ENCODE measurements around the gene LYPD6B. TPM values are rescaled to one million over a fixed set of nuclear protein-coding genes. Genes with fewer than 3 reads are reported as not detected.

The LYPD6B gene
- total and polyA plus RNA-seq, 4 donors = 0.13 to 0.59 (median 0.14) TPM

DNA sequence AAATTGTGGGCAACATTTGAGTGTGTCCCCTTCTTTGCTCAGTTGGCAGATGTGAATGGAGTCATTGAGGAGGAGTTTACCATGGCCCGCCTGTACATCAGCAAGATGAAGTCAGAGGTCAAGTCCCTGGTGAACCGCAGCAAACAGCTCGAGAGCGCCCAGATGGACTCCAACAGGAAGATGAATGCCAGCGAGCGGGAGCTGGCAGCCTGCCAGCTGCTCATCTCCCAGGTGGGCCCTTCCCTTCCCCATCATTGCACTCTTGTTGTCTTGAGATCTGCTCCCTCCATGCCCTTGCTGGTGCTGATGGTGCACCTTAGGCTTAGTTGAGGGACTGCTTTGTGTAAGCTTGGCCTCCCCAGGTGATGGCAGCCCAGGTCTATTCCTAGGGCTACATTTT, 47.5 kb upstream of the LYPD6B start:
- Histone ChIP-seq H3K9ac (ENCODE audit: low read depth in 1 of 2, low read length in 2 of 2) (no peak overlapping the region), H3K4me3 (ENCODE audit: low read depth in 1 of 3, low read length in 3 of 3) (no peak overlapping the region), H3K9me3 (ENCODE audit: control insufficient read depth in 4 of 4, low read length in 3 of 4) (no peaks in the 10 kb centered on the region), H3K4me1 (ENCODE audit: control insufficient read depth in 4 of 4, insufficient read depth in 4 of 4, low read length in 3 of 4) (no peaks in the 10 kb centered on the region), H3K27me3 (ENCODE audit: control insufficient read depth in 4 of 4, insufficient read depth in 4 of 4, low read length in 3 of 4) (no peaks in the 10 kb centered on the region), H3K36me3 (ENCODE audit: control insufficient read depth in 4 of 4, insufficient read depth in 3 of 4, low read depth in 1 of 4, low read length in 3 of 4) (no peaks in the 10 kb centered on the region), H3K27ac (ENCODE audit: low read depth in 1 of 2, low read length in 2 of 2) (no peak overlapping the region)
- TF ChIP-seq, protein P1, sequence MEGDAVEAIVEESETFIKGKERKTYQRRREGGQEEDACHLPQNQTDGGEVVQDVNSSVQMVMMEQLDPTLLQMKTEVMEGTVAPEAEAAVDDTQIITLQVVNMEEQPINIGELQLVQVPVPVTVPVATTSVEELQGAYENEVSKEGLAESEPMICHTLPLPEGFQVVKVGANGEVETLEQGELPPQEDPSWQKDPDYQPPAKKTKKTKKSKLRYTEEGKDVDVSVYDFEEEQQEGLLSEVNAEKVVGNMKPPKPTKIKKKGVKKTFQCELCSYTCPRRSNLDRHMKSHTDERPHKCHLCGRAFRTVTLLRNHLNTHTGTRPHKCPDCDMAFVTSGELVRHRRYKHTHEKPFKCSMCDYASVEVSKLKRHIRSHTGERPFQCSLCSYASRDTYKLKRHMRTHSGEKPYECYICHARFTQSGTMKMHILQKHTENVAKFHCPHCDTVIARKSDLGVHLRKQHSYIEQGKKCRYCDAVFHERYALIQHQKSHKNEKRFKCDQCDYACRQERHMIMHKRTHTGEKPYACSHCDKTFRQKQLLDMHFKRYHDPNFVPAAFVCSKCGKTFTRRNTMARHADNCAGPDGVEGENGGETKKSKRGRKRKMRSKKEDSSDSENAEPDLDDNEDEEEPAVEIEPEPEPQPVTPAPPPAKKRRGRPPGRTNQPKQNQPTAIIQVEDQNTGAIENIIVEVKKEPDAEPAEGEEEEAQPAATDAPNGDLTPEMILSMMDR (IDR thresholded peaks at IDR 0.05; ENCODE audit: low read depth, low read length, missing input control) = no peak
- TF ChIP-seq TAF1 (conservative IDR thresholded peaks at IDR 0.05) (no peak), FOXA1 (IDR thresholded peaks at IDR 0.05) (no peak), HNF4A (conservative IDR thresholded peaks at IDR 0.05) (no peak), FOXA2 (IDR thresholded peaks at IDR 0.05) (no peak), SP1 (IDR thresholded peaks at IDR 0.05) (no peak), JUND (IDR thresholded peaks at IDR 0.05) (no peak), RAD21 (IDR thresholded peaks at IDR 0.05) (no peak), GABPA (IDR thresholded peaks at IDR 0.05 in 1 of 2, conservative IDR thresholded peaks at IDR 0.05 in 1 of 2) (no peak), RXRA (IDR thresholded peaks at IDR 0.05) (no peak), HNF4G (IDR thresholded peaks at IDR 0.05) (no peak)
- TF ChIP-seq, protein P2, sequence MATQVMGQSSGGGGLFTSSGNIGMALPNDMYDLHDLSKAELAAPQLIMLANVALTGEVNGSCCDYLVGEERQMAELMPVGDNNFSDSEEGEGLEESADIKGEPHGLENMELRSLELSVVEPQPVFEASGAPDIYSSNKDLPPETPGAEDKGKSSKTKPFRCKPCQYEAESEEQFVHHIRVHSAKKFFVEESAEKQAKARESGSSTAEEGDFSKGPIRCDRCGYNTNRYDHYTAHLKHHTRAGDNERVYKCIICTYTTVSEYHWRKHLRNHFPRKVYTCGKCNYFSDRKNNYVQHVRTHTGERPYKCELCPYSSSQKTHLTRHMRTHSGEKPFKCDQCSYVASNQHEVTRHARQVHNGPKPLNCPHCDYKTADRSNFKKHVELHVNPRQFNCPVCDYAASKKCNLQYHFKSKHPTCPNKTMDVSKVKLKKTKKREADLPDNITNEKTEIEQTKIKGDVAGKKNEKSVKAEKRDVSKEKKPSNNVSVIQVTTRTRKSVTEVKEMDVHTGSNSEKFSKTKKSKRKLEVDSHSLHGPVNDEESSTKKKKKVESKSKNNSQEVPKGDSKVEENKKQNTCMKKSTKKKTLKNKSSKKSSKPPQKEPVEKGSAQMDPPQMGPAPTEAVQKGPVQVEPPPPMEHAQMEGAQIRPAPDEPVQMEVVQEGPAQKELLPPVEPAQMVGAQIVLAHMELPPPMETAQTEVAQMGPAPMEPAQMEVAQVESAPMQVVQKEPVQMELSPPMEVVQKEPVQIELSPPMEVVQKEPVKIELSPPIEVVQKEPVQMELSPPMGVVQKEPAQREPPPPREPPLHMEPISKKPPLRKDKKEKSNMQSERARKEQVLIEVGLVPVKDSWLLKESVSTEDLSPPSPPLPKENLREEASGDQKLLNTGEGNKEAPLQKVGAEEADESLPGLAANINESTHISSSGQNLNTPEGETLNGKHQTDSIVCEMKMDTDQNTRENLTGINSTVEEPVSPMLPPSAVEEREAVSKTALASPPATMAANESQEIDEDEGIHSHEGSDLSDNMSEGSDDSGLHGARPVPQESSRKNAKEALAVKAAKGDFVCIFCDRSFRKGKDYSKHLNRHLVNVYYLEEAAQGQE (IDR thresholded peaks at IDR 0.05) = no peak
- TF ChIP-seq, protein P3, sequence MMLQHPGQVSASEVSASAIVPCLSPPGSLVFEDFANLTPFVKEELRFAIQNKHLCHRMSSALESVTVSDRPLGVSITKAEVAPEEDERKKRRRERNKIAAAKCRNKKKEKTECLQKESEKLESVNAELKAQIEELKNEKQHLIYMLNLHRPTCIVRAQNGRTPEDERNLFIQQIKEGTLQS (IDR thresholded peaks at IDR 0.05) = no peak
- TF ChIP-seq, protein P4, sequence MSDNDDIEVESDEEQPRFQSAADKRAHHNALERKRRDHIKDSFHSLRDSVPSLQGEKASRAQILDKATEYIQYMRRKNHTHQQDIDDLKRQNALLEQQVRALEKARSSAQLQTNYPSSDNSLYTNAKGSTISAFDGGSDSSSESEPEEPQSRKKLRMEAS (IDR thresholded peaks at IDR 0.05) = no peak
- TF ChIP-seq, protein P5, sequence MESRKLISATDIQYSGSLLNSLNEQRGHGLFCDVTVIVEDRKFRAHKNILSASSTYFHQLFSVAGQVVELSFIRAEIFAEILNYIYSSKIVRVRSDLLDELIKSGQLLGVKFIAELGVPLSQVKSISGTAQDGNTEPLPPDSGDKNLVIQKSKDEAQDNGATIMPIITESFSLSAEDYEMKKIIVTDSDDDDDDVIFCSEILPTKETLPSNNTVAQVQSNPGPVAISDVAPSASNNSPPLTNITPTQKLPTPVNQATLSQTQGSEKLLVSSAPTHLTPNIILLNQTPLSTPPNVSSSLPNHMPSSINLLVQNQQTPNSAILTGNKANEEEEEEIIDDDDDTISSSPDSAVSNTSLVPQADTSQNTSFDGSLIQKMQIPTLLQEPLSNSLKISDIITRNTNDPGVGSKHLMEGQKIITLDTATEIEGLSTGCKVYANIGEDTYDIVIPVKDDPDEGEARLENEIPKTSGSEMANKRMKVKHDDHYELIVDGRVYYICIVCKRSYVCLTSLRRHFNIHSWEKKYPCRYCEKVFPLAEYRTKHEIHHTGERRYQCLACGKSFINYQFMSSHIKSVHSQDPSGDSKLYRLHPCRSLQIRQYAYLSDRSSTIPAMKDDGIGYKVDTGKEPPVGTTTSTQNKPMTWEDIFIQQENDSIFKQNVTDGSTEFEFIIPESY (IDR thresholded peaks at IDR 0.05) = no peak
- no peak for DNase-seq (ENCODE audit: low spot score)
- WGBS = 73% methylated on average over 6 of the region's 6 CpGs

DNA sequence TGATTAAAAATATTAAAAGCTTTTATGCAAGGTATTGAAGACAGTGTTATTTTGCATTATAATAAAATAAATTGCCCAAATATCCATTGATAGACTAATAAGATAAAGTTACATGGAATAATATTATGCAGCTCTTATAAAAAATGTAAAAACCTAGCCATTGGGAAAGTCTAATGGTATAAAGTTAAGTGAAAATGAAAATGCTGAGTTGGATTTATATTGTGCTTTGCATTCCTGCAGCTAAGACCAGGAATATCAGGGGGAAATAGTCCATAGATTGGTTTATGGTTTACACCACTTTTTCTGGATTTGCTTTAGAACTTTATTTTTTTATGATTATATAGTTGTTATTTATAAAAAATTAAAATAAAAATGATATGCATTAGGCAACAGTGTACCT, 46.1 kb upstream of the LYPD6B start:
- Histone ChIP-seq H3K36me3 (ENCODE audit: control insufficient read depth in 4 of 4, insufficient read depth in 3 of 4, low read depth in 1 of 4, low read length in 3 of 4) (no peaks in the 10 kb centered on the region), H3K27ac (ENCODE audit: low read depth in 1 of 2, low read length in 2 of 2) (no peak overlapping the region), H3K9me3 (ENCODE audit: control insufficient read depth in 4 of 4, low read length in 3 of 4) (no peaks in the 10 kb centered on the region), H3K27me3 (ENCODE audit: control insufficient read depth in 4 of 4, insufficient read depth in 4 of 4, low read length in 3 of 4) (no peaks in the 10 kb centered on the region), H3K4me1 (ENCODE audit: control insufficient read depth in 4 of 4, insufficient read depth in 4 of 4, low read length in 3 of 4) (no peaks in the 10 kb centered on the region), H3K4me3 (ENCODE audit: low read depth in 1 of 3, low read length in 3 of 3) (no peak overlapping the region), H3K9ac (ENCODE audit: low read depth in 1 of 2, low read length in 2 of 2) (no peak overlapping the region)
- TF ChIP-seq GABPA (IDR thresholded peaks at IDR 0.05 in 1 of 2, conservative IDR thresholded peaks at IDR 0.05 in 1 of 2) = no peak
- no peak for TF ChIP-seq RXRA (IDR thresholded peaks at IDR 0.05)
- TF ChIP-seq, protein P3 (IDR thresholded peaks at IDR 0.05) = no peak
- no peak for TF ChIP-seq JUND (IDR thresholded peaks at IDR 0.05)
- no peak for TF ChIP-seq EGR1 (IDR thresholded peaks at IDR 0.05; ENCODE audit: low read depth in 2 of 2)
- TF ChIP-seq, protein P4 (IDR thresholded peaks at IDR 0.05) = no peak
- no peak for TF ChIP-seq RAD21 (IDR thresholded peaks at IDR 0.05)
- TF ChIP-seq, protein P5 (IDR thresholded peaks at IDR 0.05) = no peak
- no peak for TF ChIP-seq FOXA2 (IDR thresholded peaks at IDR 0.05)
- no peak for DNase-seq (ENCODE audit: low spot score)
